GM12865 (cell line): ENCODE data around the gene B3GAT1.

Experiments used
- DNase-seq: peaks from one replicate; pipeline ENCODE4 v3.0.0; 2010; ENCODE audit warnings: low read depth
- H3K4me3 ChIP-seq: 2 replicates; pipeline ENCODE4 v1.5.1; 2011; ENCODE audit warnings: mild to moderate bottlenecking, low read depth, low read length, control low read depth
- TF ChIP-seq, protein P1 (sequence below): IDR thresholded peaks from 2 replicates; pipeline ENCODE4 v1.5.1; 2011; ENCODE audit warnings: low read length, control low read depth, low read depth, inconsistent platforms; ENCODE audit not compliant: insufficient read depth; ENCODE audit errors: missing control alignments

Gene B3GAT1

DNA sequence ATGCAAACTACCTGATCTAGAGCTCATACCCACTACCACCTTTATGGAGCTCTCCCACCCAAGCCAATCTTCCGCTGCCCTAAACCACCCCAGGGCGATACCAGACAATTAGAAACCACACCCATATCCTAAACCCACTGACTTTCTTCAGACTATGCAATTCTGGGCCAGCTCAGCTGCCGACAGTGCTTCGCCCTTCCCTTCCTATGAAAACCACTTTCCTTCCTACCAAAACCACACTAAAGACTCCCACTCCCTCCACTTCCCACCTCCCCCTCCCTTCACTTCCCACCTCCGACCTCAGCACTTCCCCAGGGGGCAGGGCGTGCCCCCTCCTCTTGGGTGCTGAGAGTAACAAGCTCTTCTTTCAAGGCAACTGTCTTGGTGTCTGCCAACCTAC lies 25.1 kb downstream of the B3GAT1 start:
- no peak overlapping the region for H3K4me3 ChIP-seq
- DNase-seq, result no peak
- TF ChIP-seq, protein P1, sequence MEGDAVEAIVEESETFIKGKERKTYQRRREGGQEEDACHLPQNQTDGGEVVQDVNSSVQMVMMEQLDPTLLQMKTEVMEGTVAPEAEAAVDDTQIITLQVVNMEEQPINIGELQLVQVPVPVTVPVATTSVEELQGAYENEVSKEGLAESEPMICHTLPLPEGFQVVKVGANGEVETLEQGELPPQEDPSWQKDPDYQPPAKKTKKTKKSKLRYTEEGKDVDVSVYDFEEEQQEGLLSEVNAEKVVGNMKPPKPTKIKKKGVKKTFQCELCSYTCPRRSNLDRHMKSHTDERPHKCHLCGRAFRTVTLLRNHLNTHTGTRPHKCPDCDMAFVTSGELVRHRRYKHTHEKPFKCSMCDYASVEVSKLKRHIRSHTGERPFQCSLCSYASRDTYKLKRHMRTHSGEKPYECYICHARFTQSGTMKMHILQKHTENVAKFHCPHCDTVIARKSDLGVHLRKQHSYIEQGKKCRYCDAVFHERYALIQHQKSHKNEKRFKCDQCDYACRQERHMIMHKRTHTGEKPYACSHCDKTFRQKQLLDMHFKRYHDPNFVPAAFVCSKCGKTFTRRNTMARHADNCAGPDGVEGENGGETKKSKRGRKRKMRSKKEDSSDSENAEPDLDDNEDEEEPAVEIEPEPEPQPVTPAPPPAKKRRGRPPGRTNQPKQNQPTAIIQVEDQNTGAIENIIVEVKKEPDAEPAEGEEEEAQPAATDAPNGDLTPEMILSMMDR, result no peak

DNA sequence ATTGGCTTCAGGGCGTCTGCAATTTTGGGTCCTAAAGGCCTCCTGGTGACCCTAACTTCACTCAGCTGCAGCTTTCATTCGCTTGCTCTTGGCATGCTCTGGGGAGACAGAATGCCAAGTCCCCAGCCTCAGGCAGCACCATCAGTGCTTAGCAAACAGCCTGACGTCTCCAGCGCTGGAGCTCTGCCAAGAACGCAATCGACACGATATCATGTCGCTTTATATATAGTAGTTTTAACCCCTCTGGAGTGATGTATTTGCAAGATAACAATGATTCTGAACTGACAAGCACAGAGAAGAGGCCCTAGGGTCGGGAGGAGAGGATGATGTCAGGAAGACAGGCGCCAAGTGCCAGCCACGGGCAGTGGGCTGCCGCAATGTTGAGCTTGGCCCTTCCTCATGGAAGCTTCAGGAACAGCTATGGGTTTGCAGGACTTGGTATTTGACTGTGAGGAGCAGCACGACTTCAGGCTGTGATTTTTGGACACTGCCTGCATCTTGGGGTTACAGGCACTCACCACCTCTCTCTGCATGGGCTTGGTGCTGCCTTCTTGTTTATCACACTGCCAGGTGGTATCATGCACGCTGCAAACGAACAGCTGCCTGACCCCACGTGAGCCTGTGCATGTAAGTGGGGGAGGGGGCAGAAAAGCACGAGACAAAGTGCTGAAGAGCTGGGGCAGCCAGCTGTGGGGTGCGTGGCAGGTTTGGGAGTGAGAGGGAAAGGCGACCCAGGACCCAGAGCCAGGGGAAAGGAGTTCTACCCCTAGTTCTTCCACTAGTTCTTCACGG lies 26.1 kb downstream of the B3GAT1 start:
- no peak for DNase-seq
- H3K4me3 ChIP-seq, result no peak overlapping the region
- TF ChIP-seq, protein P1, result no peak

- no peak overlapping the region for H3K4me3 ChIP-seq
- DNase-seq, result no peak
- TF ChIP-seq, protein P1, result no peak
Observed at GRCh38 chr11:134385171-134385570, 26.9 kb downstream of the B3GAT1 start.

GRCh38 chr11:134384406-134384805 lies 27.6 kb downstream of the B3GAT1 start:
- DNase-seq, result no peak
- no peak overlapping the region for H3K4me3 ChIP-seq
- TF ChIP-seq, protein P1, result no peak

DNA sequence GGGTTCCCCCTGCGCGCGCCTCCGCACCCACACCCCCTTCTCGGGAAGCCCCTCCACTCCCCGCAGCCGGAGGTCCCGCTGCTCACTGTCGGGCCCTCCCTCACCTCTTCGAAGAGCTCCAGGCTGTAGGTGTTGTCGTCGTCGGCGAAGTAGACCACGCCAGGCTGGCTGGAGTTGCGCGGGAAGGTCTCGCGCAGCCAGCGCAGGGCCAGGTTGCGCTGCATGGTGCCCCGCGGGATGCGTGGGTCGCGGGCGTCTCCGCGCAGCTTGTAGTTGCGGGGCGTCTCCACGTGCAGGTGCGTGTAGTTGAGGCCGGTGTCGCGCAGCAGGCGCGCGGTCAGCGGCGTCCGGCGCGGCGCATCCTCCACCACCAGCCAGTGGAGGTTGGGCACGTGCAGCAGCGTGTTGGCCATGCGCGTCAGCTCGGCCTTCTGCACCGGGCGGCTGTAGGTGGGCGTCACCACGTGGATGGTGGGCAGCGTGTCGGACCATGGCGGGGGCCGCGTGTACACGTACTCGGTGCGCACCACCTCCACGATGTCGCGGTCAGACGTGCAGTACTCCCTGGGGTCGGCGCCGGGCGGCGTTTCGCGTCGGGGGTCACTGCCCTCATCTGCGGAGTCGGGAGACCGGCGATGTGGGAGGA lies 28.3 kb downstream of the B3GAT1 start:
- no peak overlapping the region for H3K4me3 ChIP-seq
- no peak for DNase-seq
- TF ChIP-seq, protein P1, result no peak

GRCh38 chr11:134382830-134383229 lies 29.2 kb downstream of the B3GAT1 start:
- DNase-seq, result no peak

More at GRCh38 chr11:134382830-134383229, 29.2 kb downstream of the B3GAT1 start:
- H3K4me3 ChIP-seq, result no peak overlapping the region
- TF ChIP-seq, protein P1, result no peak
